NOMO-1 treated with dmso at 0.1 percent for 144 hours (cell line): ENCODE data around the gene DGKZ.
A peak's percentile ranks its signal among the peaks of the same experiment; 100 is the strongest.

ENCODE experiments used
- DNase-seq: peaks from one replicate; lab custom pipeline; 2025; ENCODE audit not compliant: unreplicated experiment; lab: John Stamatoyannopoulos, UW

Gene DGKZ

GRCh38 chr11:46380340-46381047, 33.2 kb downstream of the DGKZ start:
- DNase-seq = no peak

GRCh38 chr11:46381048-46381818, 34.0 kb downstream of the DGKZ start, which contains the start of gene MDK:
MDK (plus strand) TSS chr11:46381669; CDS start chr11:46382058, 389 bp downstream.
- no peak for DNase-seq

DNA sequence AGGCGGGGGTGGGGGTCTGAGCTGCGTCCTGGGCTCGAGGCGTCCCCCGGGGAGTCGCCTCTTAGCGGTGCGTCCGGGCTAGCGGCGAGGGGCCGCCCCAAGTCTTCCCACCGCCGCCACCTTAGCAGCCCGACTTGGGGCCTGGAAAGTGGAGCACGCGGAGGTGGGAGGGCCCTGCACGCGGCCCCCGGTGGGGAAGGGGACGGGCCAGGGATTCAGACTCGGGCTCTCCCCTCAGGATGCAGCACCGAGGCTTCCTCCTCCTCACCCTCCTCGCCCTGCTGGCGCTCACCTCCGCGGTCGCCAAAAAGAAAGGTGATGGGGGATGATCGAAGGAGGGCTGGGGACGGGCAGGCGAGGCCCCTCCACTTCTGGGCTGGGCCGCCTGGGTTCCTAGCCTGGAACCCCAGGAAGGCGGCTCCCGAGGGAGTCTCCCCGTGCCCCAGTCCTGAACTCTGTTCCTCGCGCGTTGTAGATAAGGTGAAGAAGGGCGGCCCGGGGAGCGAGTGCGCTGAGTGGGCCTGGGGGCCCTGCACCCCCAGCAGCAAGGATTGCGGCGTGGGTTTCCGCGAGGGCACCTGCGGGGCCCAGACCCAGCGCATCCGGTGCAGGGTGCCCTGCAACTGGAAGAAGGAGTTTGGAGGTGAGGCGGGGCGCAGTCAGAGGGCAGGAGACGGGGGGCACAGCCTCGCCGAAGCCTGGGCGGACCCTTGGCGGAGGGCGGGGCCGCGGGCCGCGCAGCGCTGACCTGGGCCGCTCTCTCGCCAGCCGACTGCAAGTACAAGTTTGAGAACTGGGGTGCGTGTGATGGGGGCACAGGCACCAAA, 34.8 kb downstream of the DGKZ start:
- no peak for DNase-seq

- DNase-seq = no peak
Observed at GRCh38 chr11:46382646-46383403, 35.6 kb downstream of the DGKZ start.

- no peak for DNase-seq
Observed at GRCh38 chr11:46383404-46383758, 36.1 kb downstream of the DGKZ start.

GRCh38 chr11:46383974-46384701, 36.9 kb downstream of the DGKZ start:
- DNase-seq = no peak

DNA sequence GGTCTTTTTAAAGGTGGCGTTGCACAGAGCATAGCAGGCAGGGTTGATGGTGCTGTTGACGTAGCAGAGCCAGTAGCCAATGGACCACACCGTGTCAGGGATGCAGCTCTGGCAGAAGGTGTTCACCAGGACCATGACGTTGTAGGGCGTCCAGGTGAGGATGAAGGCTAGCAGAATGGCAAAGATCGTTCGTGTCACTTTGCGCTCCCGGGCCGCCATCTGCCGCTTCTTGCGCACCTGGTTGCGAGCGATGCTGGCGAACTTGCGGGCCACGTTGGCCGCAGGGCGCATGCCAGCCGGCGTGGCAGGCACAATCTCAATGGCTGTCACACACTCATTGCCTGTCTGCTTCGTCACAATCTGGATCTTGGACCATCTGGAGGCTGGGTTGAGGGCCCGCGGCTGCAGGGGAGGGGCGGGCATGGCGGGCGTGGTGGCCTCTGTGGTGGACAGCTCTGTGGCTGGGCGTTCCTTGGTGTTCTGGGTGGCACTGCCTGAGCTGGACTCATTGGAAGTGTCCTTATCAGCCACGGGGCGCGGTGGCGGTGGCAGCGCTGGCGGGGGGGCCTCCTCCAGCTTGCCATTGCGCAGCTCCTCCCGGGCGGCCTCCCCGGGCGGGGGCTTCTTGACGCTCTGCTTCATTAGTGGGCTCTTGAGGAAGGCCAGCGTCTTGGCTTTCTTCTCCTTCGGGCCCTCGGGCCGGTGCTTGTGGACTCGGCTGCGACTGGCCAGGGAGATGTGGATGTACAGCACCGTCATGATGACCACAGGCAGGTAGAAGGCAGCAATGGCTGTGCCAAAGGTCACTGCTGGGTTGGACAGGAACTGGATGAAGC, 38.1 kb downstream of the DGKZ start:
- DNase-seq = no peak

- DNase-seq = no peak
Observed at GRCh38 chr11:46386005-46386578, 38.8 kb downstream of the DGKZ start.

DNA sequence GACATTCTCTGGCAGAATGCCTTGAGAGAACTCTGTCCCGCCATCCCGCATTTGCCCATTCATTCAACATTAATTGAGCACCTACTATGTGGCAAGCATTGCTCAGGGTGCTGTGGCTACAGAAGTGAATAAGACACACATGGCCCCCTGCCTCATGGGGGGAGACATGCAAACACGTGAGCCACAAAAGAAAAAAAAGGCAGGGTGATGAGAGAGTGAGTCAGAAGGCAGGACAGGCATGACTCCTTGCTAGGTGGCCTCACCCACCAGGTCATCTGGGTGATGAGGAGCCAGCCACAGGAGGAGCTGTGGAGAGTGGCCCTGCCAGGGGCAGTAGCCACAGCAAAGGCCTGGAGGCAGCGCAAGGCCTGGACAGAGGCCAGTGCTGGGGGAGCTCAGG, 39.4 kb downstream of the DGKZ start:
- no peak for DNase-seq

DNA sequence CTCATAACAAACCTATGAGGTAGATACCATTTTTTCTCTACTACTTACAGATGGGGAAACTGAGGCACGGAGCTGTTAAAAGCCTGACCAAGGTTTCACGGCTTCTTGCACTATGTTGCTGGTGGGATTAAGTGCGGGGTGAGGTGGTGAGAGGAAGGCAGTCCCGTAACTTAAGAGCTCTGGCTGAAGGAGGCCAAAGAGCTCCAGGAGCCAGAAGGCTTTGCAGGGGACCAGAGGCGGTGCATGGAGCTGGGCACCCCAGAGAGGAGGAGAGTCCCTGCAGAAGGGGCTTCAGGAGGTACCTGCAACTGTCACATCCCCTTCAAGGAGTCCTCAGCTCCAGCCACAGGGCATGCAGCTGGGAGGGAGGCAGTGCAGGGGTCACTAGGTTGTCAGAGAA, 40.2 kb downstream of the DGKZ start:
- no peak for DNase-seq

GRCh38 chr11:46387919-46388618, 40.8 kb downstream of the DGKZ start:
- no peak for DNase-seq

GRCh38 chr11:46388619-46389449, 41.6 kb downstream of the DGKZ start:
- no peak for DNase-seq

DNA sequence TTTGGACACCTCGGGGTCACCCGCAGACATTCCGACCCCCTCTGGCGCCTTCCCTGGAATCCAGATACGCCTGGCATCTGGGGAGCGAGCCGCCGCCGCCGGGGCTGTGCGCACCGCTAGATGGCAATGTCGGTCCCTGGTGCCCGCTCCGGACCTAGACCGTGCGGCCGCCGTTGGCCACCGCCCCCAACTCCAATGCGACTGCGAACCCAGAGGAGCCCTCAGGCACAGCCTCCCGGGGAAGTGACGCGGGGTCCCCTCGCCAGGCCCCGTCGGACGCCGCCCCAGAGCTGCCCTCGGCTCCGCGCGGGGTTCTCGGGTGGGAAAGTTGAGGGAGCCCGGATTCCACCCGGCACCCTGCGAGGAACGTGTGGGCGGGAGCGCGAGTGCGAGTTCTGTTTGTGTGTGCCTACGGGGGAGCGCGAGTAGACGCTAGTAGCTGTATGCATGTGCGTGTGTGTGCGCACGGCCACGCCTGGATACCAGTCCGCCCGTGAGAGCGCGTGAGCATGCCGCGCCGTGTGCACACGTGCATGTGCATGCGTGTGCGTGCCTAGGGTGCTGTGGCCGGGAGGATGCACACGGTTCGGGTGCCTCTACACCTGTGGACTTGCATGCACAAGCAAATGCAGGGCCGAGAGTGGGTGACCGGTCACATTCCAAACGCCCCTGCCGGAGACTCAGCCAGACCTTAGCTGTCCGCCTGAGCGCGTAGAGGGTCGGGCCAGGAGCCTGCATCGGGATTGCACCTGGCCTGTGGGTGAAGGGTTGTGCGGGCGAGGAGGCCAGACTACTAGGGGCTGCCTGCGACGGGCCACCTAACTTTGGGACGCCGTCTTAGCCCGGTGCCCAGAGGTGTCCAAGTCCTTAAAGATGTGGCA, 42.4 kb downstream of the DGKZ start:
- peak; percentile 41 for DNase-seq

GRCh38 chr11:46390331-46391171, 43.3 kb downstream of the DGKZ start:
- DNase-seq = no peak

DNA sequence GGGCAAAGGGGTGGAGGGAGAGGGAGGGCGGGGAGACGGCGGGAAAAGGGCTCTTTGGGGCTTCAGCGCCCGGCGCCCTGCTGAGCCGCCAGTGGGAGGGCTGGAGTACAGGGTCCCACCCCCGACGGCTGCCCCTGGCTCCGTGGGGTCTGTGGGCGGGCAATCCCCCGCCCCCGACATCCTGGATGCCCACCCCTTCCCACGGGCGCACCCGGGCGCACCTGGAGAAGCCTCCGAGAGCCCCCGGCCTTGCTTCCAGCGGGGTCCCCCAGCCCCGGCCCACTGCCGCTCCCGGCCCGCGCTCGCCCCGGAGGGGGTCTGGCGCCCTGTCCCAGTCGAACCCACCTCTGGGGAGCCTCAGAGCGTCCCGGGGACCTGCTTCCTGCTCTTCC, 43.9 kb downstream of the DGKZ start:
- no peak for DNase-seq
